ENCODE measurements around the gene AKR1C2.
"Not testable (repeated sequence)": the region's sequence is repeated elsewhere in the genome, so short reads cannot be mapped to it uniquely, and the experiment has no call there.

AKR1C2 gene

GRCh38 chr10:5003127-5004029, at the start of gene AKR1C2:
Gene AKR1C2 (minus strand): TSS chr10:5003857. CDS start chr10:5003835, 22 bp downstream.
- DNase-seq = peak; percentile 44

GRCh38 chr10:5052951-5053500, 49.4 kb upstream of the AKR1C2 start:
- not testable (repeated sequence) for DNase-seq

GRCh38 chr10:5047912-5048628, 44.4 kb upstream of the AKR1C2 start:
- DNase-seq = no peak

GRCh38 chr10:5047055-5047454, 43.4 kb upstream of the AKR1C2 start:
- DNase-seq = not testable (repeated sequence)

GRCh38 chr10:5046410-5046809, 42.8 kb upstream of the AKR1C2 start:
- DNase-seq = no peak

GRCh38 chr10:5045095-5045494, 41.4 kb upstream of the AKR1C2 start:
- no peak for DNase-seq

- peak; percentile 88 for DNase-seq
Observed at GRCh38 chr10:5043716-5044115, 40.1 kb upstream of the AKR1C2 start.

- no peak for DNase-seq
Observed at GRCh38 chr10:5042922-5043321, 39.3 kb upstream of the AKR1C2 start.

- no peak for DNase-seq
Observed at GRCh38 chr10:5041471-5042023, 37.9 kb upstream of the AKR1C2 start.

GRCh38 chr10:5040781-5041470, 37.3 kb upstream of the AKR1C2 start:
- DNase-seq = no peak

- DNase-seq = no peak
Observed at GRCh38 chr10:5040010-5040673, 36.5 kb upstream of the AKR1C2 start.

GRCh38 chr10:5038733-5039132, 35.1 kb upstream of the AKR1C2 start:
- DNase-seq = no peak

GRCh38 chr10:5038101-5038500, 34.4 kb upstream of the AKR1C2 start:
- no peak for DNase-seq

- DNase-seq = peak; percentile 82
Observed at GRCh38 chr10:5036511-5036910, 32.9 kb upstream of the AKR1C2 start.

GRCh38 chr10:5035356-5035755, 31.7 kb upstream of the AKR1C2 start:
- no peak for DNase-seq

GRCh38 chr10:5034588-5034987, 30.9 kb upstream of the AKR1C2 start:
- no peak for DNase-seq

- no peak for DNase-seq
Observed at GRCh38 chr10:5033061-5033778, 29.6 kb upstream of the AKR1C2 start.

GRCh38 chr10:5032444-5032843, 28.8 kb upstream of the AKR1C2 start:
- not testable (repeated sequence) for DNase-seq

GRCh38 chr10:5031588-5031987, 27.9 kb upstream of the AKR1C2 start:
- not testable (repeated sequence) for DNase-seq

GRCh38 chr10:5030989-5031388, 27.3 kb upstream of the AKR1C2 start:
- DNase-seq = no peak

- peak; percentile 38 for DNase-seq
Observed at GRCh38 chr10:5025461-5025881, 21.8 kb upstream of the AKR1C2 start.
